Panc1 (cell line): ENCODE data around the gene RIPOR3. TPM values are rescaled to one million over a fixed set of nuclear protein-coding genes. Genes with fewer than 3 reads are reported as not detected.

Source experiments
- ATAC-seq: fragments of 200-7000 bp; cut with Tn5 transposase; 2 replicates; pipeline ENCODE4 v1.9.1; 2020; ENCODE audit warnings: mild to moderate bottlenecking, moderate library complexity
- BruUV-seq: library from RNA; stranded (reverse); fragments of 400-500 nt; replicated peaks from 2 replicates; lab custom pipeline; 2021; lab: Mats Ljungman, UMichigan
- CTCF ChIA-PET: fragments of 300-600 bp; sonication (Branson Sonifier 250); formaldehyde crosslinking; loops from one replicate; lab custom pipeline; 2022; ENCODE audit warnings: antibody characterized with exemption; lab: Charles Lee
- POLR2A ChIA-PET: fragments of 300-600 bp; sonication (Branson Sonifier 250); formaldehyde crosslinking; loops from one replicate; lab custom pipeline; 2022; ENCODE audit warnings: antibody characterized with exemption; lab: Charles Lee
- DNase-seq: peaks from one replicate; pipeline ENCODE4 v3.0.0-alpha.2; 2010; ENCODE audit warnings: low read depth, low spot score
- H3K27ac ChIP-seq: 2 replicates; pipeline ENCODE4 v1.5.1; 2011; ENCODE audit warnings: mild to moderate bottlenecking, low read length, inconsistent platforms
- H3K27me3 ChIP-seq: fragments of 200-500 bp; sonication (Bioruptor generic); 2 replicates; pipeline ENCODE4 v1.6.0; 2014; ENCODE audit warnings: low read length, inconsistent platforms; ENCODE audit not compliant: control insufficient read depth, insufficient read depth
- H3K36me3 ChIP-seq: fragments of 200-500 bp; sonication (Bioruptor generic); 2 replicates; pipeline ENCODE4 v1.5.1; 2014; ENCODE audit warnings: inconsistent platforms, mild to moderate bottlenecking, low read length, moderate library complexity; ENCODE audit not compliant: control insufficient read depth, insufficient read depth
- H3K4me1 ChIP-seq: 2 replicates; pipeline ENCODE4 v1.5.1; 2011; ENCODE audit warnings: inconsistent platforms, mild to moderate bottlenecking, low read length, moderate library complexity; ENCODE audit not compliant: control insufficient read depth, insufficient read depth
- H3K4me3 ChIP-seq, 2 experiments: 2 replicates each; pipeline ENCODE4 v1.5.1; 2011 to 2012; ENCODE audit warnings: low read depth in 2 of 2, low read length in 2 of 2, mild to moderate bottlenecking in 2 of 2, inconsistent platforms in 1 of 2, moderate library complexity in 1 of 2
- H3K9me3 ChIP-seq: fragments of 200-500 bp; sonication (Bioruptor generic); 2 replicates; pipeline ENCODE4 v1.5.1; 2014; ENCODE audit warnings: low read depth, mild to moderate bottlenecking, inconsistent platforms, low read length, moderate library complexity; ENCODE audit not compliant: control insufficient read depth, insufficient read depth
- CTCF ChIP-seq: fragments of 450-650 bp; IDR thresholded peaks from 2 replicates; pipeline ENCODE4 v1.5.1; 2017; ENCODE audit warnings: mild to moderate bottlenecking
- POLR2AphosphoS5 ChIP-seq: IDR thresholded peaks from 2 replicates; pipeline ENCODE4 v1.6.1; 2012; ENCODE audit warnings: mild to moderate bottlenecking, low read depth, low read length, moderate library complexity
- REST ChIP-seq, 2 experiments: IDR thresholded peaks; 2 replicates each; pipeline ENCODE4 v1.6.1; 2011 to 2012; ENCODE audit warnings: low read depth in 2 of 2, control low read depth in 1 of 2, low read length in 1 of 2, mild to moderate bottlenecking in 1 of 2, moderate library complexity in 1 of 2; ENCODE audit not compliant: insufficient read depth in 1 of 2
- SIN3A ChIP-seq: IDR thresholded peaks from 2 replicates; pipeline ENCODE4 v1.6.1; 2012; ENCODE audit warnings: low read depth, mild to moderate bottlenecking, low read length, moderate library complexity, borderline replicate concordance; ENCODE audit not compliant: insufficient read depth
- TCF7L2 ChIP-seq: IDR thresholded peaks from 2 replicates; pipeline ENCODE4 v1.6.1; 2011; ENCODE audit warnings: mild to moderate bottlenecking, low read depth, low read length, inconsistent platforms
- in situ Hi-C: cut with HindIII; loops from 2 replicates; pipeline ENCODE4 v1.10.0; 2016; ENCODE audit warnings: low sequenced_read_pairs, low pct_unique_long_range_greater_than_20kb
- intact Hi-C: fragments of 100-400 bp; cut with micrococcal nuclease; formaldehyde crosslinking; loops from one replicate; pipeline ENCODE4 v1.10.0; 2022; ENCODE audit not compliant: unreplicated experiment
- total RNA-seq: library from RNA; stranded (reverse); gene quantifications from one replicate; pipeline ENCODE4 v1.2.1, GENCODE V29; 2021; ENCODE audit not compliant: unreplicated experiment

Gene RIPOR3
- total RNA-seq, 1 experiment from 2014 or later, result 92.5 TPM

- peaks cover 67% of the 10 kb centered on the region for H3K4me1 ChIP-seq
- DNase-seq (no peak), ATAC-seq (no peak)
- in situ Hi-C loops, result no loop called here
- CTCF ChIA-PET, result no interaction called here
- POLR2A ChIA-PET, result no interaction called here
- no peaks in the 10 kb centered on the region for H3K36me3 ChIP-seq
- no peak overlapping the region for H3K4me3 ChIP-seq
- no peaks in the 10 kb centered on the region for H3K27me3 ChIP-seq
- intact Hi-C loops, result no loop called here
- peak overlapping the region; percentile 99 for H3K27ac ChIP-seq
- BruUV-seq, result no TSS peak
- no peaks in the 10 kb centered on the region for H3K9me3 ChIP-seq
- TF ChIP-seq REST (IDR thresholded peaks at IDR 0.05; ENCODE audit: insufficient read depth in 1 of 2, low read depth in 2 of 2, low read length in 1 of 2) (no peak), CTCF (no peak), POLR2AphosphoS5 (no peak), TCF7L2 (no peak), SIN3A (no peak)
These were observed 1.7 kb upstream of the RIPOR3 start for GRCh38 chr20:50693001-50693400.

- Histone ChIP-seq H3K4me1 (peaks cover 72% of the 10 kb centered on the region), H3K27ac (peak overlapping the region; percentile 99), H3K27me3 (no peaks in the 10 kb centered on the region), H3K9me3 (no peaks in the 10 kb centered on the region), H3K36me3 (no peaks in the 10 kb centered on the region), H3K4me3 (peak overlapping the region in 1 of 2 experiments; percentile 71; a peak in 2 of 4 replicates)
- BruUV-seq, result no TSS peak
- POLR2A ChIA-PET, result no interaction called here
- CTCF ChIA-PET, result no interaction called here
- intact Hi-C loops, result no loop called here
- in situ Hi-C loops, result no loop called here
- TF ChIP-seq REST (IDR thresholded peaks at IDR 0.05; ENCODE audit: insufficient read depth in 1 of 2, low read depth in 2 of 2, low read length in 1 of 2) (no peak), POLR2AphosphoS5 (no peak), SIN3A (no peak), CTCF (no peak), TCF7L2 (no peak)
- no peak for DNase-seq
- ATAC-seq, result no peak
These were observed 1.2 kb upstream of the RIPOR3 start for GRCh38 chr20:50692552-50692933.
